ENCODE data around the gene CDS2. TPM values are rescaled to one million over a fixed set of nuclear protein-coding genes. Genes with fewer than 3 reads are reported as not detected.

The CDS2 gene
- total RNA-seq, 2 experiments from 2014 or later, result 16.6 to 42.8 TPM

DNA sequence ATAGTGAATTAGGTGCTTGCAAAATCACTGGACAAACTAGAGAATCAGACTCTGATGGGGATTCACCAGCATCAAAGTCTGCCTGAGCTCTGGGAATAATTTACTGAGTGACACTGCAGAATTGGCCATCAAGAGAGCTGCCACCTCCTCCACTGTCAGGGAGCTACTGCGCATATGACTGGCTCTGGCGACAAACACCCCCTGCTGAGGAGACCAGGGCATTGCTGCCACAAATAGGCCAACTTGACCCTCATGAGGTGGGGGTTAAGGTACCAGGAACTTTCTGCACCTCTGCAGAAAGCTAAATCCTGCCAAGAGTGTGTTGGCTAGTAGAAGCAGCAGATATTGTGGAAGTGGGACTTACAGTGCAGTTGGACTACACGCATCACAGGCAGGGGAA is 88.0 kb downstream of the CDS2 start:
- Histone ChIP-seq H3K27ac (ENCODE audit: low read depth, low read length, poor library complexity, severe bottlenecking) (no peak overlapping the region), H4K20me1 (ENCODE audit: insufficient read depth, low read length) (no peaks in the 10 kb centered on the region), H3K4me3 (ENCODE audit: low read depth, low read length, poor library complexity, severe bottlenecking) (no peak overlapping the region), H3K4me1 (ENCODE audit: insufficient read depth, low read length, poor library complexity, severe bottlenecking) (peaks cover 4% of the 10 kb centered on the region), H3K9me3 (ENCODE audit: low read length) (no peaks in the 10 kb centered on the region), H3K9me2 (ENCODE audit: insufficient read depth, low read length) (no peaks in the 10 kb centered on the region), H3K36me3 (ENCODE audit: insufficient read depth, low read length) (no peaks in the 10 kb centered on the region), H2AFZ (ENCODE audit: low read length) (no peak overlapping the region), H3K4me2 (ENCODE audit: low read length) (no peak overlapping the region), H3K79me2 (ENCODE audit: insufficient read depth, low read depth, low read length) (no peaks in the 10 kb centered on the region)
- CTCF ChIA-PET (ENCODE audit: unreplicated experiment), result no interaction called here
- intact Hi-C loops (cut with micrococcal nuclease; ENCODE audit: unreplicated experiment), result no loop called here
- TF ChIP-seq EZH2phosphoT487 (IDR thresholded peaks at IDR 0.05; ENCODE audit: borderline replicate concordance, low read depth, low read length), result no peak
- TF ChIP-seq, protein P1, sequence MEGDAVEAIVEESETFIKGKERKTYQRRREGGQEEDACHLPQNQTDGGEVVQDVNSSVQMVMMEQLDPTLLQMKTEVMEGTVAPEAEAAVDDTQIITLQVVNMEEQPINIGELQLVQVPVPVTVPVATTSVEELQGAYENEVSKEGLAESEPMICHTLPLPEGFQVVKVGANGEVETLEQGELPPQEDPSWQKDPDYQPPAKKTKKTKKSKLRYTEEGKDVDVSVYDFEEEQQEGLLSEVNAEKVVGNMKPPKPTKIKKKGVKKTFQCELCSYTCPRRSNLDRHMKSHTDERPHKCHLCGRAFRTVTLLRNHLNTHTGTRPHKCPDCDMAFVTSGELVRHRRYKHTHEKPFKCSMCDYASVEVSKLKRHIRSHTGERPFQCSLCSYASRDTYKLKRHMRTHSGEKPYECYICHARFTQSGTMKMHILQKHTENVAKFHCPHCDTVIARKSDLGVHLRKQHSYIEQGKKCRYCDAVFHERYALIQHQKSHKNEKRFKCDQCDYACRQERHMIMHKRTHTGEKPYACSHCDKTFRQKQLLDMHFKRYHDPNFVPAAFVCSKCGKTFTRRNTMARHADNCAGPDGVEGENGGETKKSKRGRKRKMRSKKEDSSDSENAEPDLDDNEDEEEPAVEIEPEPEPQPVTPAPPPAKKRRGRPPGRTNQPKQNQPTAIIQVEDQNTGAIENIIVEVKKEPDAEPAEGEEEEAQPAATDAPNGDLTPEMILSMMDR (conservative IDR thresholded peaks at IDR 0.05; ENCODE audit: low read length), result no peak
- no TSS peak for BruUV-seq (replicated peaks)
- POLR2A ChIA-PET, result no interaction called here
- DNase-seq (ENCODE audit: low spot score), result no peak

DNA sequence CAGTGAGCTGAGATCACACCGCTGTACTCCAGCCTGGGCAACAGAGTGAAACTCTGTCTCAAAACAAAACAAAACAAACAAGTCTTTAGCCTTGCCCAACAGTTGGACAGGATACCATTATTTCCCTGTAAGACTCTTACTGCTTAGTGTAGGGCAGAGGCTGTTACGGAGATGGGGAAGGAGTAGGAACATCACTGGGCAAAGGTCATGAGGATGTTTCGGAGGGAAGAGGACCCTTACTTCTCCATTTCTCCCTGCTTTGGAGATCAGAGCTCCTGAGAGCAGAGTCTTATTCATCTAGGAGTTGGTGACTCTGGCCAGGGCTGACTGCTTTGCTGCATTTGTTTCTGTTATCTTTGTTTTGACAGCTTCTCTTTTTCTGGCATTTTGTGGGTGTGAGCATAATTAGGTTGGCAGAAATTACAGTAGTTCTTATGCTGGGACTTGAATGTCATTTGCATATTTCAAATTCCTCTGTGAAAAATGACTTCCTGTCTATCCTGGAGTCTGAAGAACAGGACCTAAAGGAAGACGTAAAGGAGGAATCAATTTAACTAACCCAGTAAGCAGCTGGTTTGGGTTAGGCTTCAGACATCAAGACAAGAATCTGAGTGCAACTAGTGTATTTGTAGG is 89.0 kb downstream of the CDS2 start:
- Histone ChIP-seq H3K4me2 (ENCODE audit: low read length) (no peak overlapping the region), H3K4me1 (ENCODE audit: insufficient read depth, low read length, poor library complexity, severe bottlenecking) (peaks cover 4% of the 10 kb centered on the region), H3K27ac (ENCODE audit: low read depth, low read length, poor library complexity, severe bottlenecking) (no peak overlapping the region), H4K20me1 (ENCODE audit: insufficient read depth, low read length) (no peaks in the 10 kb centered on the region), H3K9me3 (ENCODE audit: low read length) (no peaks in the 10 kb centered on the region), H3K79me2 (ENCODE audit: insufficient read depth, low read depth, low read length) (no peaks in the 10 kb centered on the region), H3K4me3 (ENCODE audit: low read depth, low read length, poor library complexity, severe bottlenecking) (no peak overlapping the region), H3K36me3 (ENCODE audit: insufficient read depth, low read length) (no peaks in the 10 kb centered on the region), H2AFZ (ENCODE audit: low read length) (no peak overlapping the region), H3K9me2 (ENCODE audit: insufficient read depth, low read length) (no peaks in the 10 kb centered on the region)
- DNase-seq (ENCODE audit: low spot score), result no peak
- CTCF ChIA-PET (ENCODE audit: unreplicated experiment), result no interaction called here
- no TSS peak for BruUV-seq (replicated peaks)
- intact Hi-C loops (cut with micrococcal nuclease; ENCODE audit: unreplicated experiment), result no loop called here
- TF ChIP-seq, protein P1 (conservative IDR thresholded peaks at IDR 0.05; ENCODE audit: low read length), result no peak
- TF ChIP-seq EZH2phosphoT487 (IDR thresholded peaks at IDR 0.05; ENCODE audit: borderline replicate concordance, low read depth, low read length), result no peak
- POLR2A ChIA-PET, result interaction anchor here (0.7 to 1.3 kb wide), 2 partner anchors 10 to 89 kb away, joined by 3 read pairs; partner anchors contain the start of gene CDS2

DNA sequence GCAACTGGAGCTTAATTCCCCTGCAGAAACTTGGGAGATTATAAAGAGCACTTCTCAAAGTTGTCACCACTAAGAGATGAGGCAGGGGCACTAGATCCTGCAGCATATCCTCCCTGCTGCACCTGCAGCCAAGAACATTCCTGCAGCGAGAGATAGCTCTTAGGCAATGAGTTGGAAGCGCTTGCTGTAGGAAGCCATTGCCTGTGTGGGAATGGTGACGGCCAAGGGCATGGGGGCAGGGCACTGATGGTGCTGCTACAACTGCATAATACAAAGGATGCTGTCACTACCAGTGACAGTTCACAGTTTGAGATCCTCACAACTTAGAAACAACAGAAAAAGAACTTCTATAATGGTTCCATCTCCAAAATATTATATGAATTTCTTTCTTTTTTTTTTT is 89.9 kb downstream of the CDS2 start:
- H3K4me2 ChIP-seq (ENCODE audit: low read length), result no peak overlapping the region
- H4K20me1 ChIP-seq (ENCODE audit: insufficient read depth, low read length), result no peaks in the 10 kb centered on the region
- H3K79me2 ChIP-seq (ENCODE audit: insufficient read depth, low read depth, low read length), result no peaks in the 10 kb centered on the region
- no peak for TF ChIP-seq EZH2phosphoT487 (IDR thresholded peaks at IDR 0.05; ENCODE audit: borderline replicate concordance, low read depth, low read length)
- TF ChIP-seq, protein P1 (conservative IDR thresholded peaks at IDR 0.05; ENCODE audit: low read length), result no peak
- POLR2A ChIA-PET, result interaction anchor here (1.3 kb wide), 1 partner anchor 90 kb away, joined by 3 read pairs; the partner anchor contains the start of gene CDS2
- no peak overlapping the region for H3K27ac ChIP-seq (ENCODE audit: low read depth, low read length, poor library complexity, severe bottlenecking)
- H3K36me3 ChIP-seq (ENCODE audit: insufficient read depth, low read length), result no peaks in the 10 kb centered on the region
- peaks cover 4% of the 10 kb centered on the region for H3K4me1 ChIP-seq (ENCODE audit: insufficient read depth, low read length, poor library complexity, severe bottlenecking)
- intact Hi-C loops (cut with micrococcal nuclease; ENCODE audit: unreplicated experiment), result no loop called here
- no peak for DNase-seq (ENCODE audit: low spot score)
- H2AFZ ChIP-seq (ENCODE audit: low read length), result no peak overlapping the region
- no peaks in the 10 kb centered on the region for H3K9me2 ChIP-seq (ENCODE audit: insufficient read depth, low read length)
- CTCF ChIA-PET (ENCODE audit: unreplicated experiment), result interaction anchor here (0.6 kb wide), 1 partner anchor 90 kb away, joined by 3 read pairs; the partner anchor contains the start of gene CDS2
- H3K9me3 ChIP-seq (ENCODE audit: low read length), result no peaks in the 10 kb centered on the region
- H3K4me3 ChIP-seq (ENCODE audit: low read depth, low read length, poor library complexity, severe bottlenecking), result no peak overlapping the region
- no TSS peak for BruUV-seq (replicated peaks)

Data from OCI-LY7 (cell line).